ENCODE measurements around the gene TMPRSS7.

Gene TMPRSS7

DNA sequence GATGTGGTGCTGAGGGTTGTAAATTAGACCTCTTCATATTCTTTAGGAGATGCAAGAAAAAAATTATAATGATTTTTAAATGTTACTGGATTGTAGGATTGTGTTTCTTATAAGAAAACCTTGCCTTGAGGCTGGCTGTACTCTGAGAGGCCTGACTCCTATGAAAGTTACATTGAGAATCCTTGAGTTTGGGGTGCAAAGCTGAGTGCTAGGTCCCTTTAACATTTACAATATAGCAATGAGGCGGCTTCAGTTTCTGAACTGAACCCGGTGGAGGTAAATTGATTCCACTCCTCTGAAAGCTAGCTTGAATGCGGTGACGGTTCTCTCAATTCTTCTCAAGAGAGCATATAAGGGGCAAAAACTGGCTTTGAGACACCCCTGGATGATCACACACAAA is at the start of gene TMPRSS7:
Gene TMPRSS7, plus strand, starts transcription at position 301 of the 400 bp plus-strand sequence. CDS start 110 bp downstream, outside the sequence.
- no peak for DNase-seq (ENCODE audit: low read depth, low spot score)

DNA sequence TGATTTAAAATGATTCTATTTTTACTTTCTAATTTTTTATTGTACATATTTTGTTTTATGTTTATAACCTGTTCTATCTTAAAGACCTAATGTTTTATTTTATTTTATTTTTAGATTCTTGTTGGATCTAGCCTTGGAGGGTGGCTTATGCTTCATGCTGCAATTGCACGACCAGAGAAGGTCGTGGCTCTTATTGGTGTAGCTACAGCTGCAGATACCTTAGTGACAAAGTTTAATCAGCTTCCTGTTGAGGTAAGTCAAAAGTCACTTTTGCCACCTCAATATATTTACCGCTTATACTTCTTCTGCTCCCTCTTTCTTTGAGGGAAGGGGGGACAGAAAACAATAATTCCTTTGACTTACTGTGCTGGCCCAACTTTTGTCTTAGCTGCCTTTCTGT is 47.7 kb upstream of the TMPRSS7 start:
- DNase-seq (ENCODE audit: low read depth, low spot score): no peak

- DNase-seq (ENCODE audit: low read depth, low spot score): no peak
Observed at GRCh38 chr3:111989061-111989678, 45.4 kb upstream of the TMPRSS7 start.

DNA sequence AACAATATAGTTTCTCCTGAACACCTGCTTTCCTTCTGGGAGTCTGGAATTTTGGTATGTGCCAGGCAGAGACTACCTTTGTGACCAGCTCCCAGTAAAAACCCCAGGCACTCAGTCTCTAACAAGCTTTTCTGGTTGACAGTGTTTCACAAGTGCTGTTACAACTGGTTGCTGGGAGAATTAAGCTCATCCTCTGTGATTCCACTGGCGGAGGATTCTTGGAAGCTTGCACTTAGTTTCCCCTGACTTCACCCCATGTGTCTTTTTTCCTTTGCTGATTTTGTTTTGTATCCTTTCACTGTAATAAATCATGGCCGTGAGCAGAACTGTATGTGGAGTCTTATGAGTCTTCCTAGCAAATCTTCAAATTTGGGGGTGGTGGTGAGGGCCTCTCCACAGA is 41.5 kb upstream of the TMPRSS7 start:
- DNase-seq (ENCODE audit: low read depth, low spot score): no peak

GRCh38 chr3:111998636-111999483 is 35.7 kb upstream of the TMPRSS7 start, which contains the start of gene TAGLN3:
TAGLN3 (plus strand) TSS chr3:111998922; CDS start chr3:111999423, 501 bp downstream.
- no peak for DNase-seq (ENCODE audit: low read depth, low spot score)

- no peak for DNase-seq (ENCODE audit: low read depth, low spot score)
Observed at GRCh38 chr3:111999484-112000324, 34.8 kb upstream of the TMPRSS7 start.

- no peak for DNase-seq (ENCODE audit: low read depth, low spot score)
Observed at GRCh38 chr3:112000367-112000771, 34.2 kb upstream of the TMPRSS7 start.

DNA sequence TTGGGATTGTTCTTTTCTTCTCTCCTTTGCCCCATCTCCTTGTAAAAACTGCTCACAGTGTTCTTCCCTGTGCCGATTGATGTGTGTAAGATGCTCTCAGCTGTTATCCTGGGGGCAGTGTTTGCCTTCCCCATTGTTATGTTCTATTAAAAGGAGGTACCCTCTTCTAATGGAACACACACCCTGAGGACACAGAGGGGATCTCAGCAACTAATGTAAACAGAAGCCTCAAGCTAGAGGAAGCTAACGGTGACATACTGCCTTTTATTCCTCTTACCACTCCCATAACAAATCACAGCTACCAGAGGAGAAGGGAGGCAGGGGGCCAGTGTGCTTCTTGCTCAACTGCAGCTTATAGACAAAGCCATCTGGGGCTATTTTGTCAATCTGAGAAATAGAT is 33.6 kb upstream of the TMPRSS7 start:
- DNase-seq (ENCODE audit: low read depth, low spot score): no peak

GRCh38 chr3:112001526-112001925 is 33.0 kb upstream of the TMPRSS7 start:
- DNase-seq (ENCODE audit: low read depth, low spot score): no peak

DNA sequence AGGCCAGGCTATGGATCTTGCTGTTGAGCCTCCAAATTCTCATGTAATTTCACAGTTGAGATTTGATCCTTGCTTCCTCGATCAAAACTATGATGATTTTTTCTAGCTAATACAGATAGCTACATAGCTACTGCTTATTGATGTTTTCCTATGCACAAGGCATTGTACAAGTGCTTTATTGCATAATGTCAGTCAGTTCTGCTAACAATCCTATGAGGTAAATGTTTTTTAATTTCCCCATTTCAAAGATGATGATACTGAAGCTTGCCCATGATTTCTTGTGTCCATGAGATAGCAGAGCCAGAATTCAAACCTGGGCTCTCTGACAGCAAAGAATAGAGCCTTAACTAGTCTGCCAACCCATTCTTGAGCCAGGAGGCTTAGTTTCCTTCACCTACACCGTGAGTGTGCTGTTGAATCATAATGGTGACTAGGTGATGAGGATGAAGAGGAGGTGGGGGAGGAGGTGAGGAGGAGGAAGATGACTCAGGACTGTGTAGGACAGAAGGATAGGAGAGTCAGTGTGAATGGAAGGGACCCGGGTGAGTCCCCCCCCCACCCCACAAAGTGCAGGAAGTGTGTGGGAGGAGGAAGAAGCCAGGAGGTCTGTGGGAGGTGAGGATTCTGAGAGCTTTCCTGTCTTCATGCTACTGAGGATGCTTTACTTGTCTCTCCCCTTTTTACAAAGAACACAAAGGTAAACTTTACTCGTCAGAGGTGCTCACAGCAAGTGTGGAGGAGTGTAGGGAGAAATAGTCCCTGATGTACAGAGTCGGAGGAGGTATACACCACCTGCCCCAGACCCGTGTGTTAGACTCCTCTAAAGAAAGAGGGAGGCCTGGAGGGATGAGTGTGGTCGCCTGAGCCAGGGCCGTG is 32.2 kb upstream of the TMPRSS7 start:
- DNase-seq (ENCODE audit: low read depth, low spot score): peak; percentile 6

DNA sequence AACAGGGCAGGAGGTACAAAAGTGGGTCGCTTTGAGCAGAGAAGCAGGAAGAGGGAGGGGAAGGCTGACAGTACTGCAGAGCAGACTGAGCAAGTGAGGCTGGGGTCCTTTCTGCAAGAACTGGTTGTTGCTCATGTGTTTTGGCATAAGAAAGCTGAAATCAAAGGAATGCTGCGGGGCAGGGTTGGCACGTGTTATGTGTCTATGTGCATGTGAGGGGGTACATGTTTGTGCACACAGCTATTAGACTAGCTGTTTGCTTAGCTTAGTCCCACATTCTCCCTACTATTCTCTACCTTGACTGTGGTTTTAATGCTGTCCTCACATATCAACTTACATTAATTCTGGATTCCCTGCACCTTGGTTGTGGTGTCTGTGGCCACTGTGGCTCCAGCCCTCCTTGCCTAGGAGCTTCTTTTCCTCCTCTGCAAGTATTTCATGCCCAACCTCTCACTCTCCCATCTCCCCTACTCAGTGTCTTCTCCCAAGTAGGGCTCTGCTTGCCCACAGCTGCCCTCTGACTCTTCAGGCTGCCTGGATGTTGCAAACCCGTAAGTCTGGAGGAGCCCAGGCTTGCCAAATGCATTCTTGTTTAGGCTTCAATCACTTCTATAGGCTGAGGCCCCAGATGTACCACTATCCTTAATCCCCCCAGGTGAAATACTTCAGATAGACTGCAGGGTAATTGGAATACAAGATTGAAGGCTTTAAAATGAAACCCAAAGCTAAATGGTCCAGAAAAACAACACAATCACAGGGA is 31.0 kb upstream of the TMPRSS7 start:
- no peak for DNase-seq (ENCODE audit: low read depth, low spot score)

DNA sequence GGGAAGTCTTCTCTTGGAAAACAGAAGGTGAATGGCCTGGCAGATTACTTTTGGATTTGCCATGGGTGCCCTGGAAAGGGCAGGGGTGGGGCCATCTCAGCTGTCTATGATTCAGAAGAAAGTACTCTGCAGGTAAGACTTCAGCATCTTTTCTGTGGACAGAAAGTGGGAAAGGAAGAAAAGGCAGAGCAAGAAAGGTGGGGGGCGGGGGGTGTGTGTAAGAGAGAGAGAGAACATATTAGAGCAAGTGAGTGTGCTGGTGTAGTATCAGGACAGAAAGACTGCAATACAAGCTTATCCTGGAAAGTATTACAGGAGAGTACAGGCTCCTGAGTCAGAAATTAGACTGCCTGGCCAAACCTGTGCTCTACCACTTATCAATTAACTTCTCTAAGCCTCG is 30.3 kb upstream of the TMPRSS7 start:
- no peak for DNase-seq (ENCODE audit: low read depth, low spot score)

DNA sequence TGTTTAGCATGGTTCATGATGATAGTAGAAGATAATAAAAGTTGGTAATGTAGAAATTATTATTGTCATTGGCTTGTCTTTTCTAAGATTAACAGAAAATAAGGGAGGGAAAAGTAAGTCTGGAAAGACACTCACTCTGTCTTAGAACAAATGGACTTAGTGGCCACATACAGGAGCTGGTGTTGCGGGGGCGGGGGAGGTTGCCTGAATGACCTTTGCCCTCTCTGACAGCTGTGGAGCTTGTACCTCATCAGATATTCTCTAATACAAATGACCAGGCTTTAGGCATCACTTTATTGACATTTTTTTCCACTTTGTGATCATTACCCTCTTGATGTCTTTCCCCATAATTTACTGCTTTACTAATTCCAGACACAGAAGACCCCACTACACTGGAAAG is 29.9 kb upstream of the TMPRSS7 start:
- DNase-seq (ENCODE audit: low read depth, low spot score): no peak

DNA sequence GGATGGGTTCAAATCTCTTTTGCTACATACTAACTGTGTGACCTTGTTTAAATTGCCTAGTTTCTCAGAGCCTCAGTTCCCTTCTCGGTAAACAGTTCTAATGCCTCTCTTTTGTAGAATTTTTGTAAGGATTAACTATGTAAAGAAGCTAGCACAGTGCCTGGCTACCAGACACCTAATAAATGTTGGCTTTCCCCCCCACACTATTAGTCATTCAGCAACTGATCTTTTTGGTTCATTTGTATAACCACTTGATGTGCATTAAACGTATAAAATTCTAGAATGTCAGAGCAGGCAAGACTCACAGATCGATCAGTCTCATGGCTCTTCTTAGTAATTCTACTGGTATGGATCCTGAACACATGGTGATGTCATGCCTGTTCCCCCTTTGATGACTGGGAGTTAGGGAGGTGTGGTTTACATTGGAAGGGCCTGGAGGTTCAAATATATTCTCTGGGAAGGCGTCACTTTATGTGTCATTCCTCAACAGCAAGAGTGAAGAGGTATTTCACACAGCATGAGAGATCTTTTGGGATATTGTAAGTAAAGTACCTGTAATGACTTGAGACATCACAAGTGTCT is 29.4 kb upstream of the TMPRSS7 start:
- DNase-seq (ENCODE audit: low read depth, low spot score): no peak

DNA sequence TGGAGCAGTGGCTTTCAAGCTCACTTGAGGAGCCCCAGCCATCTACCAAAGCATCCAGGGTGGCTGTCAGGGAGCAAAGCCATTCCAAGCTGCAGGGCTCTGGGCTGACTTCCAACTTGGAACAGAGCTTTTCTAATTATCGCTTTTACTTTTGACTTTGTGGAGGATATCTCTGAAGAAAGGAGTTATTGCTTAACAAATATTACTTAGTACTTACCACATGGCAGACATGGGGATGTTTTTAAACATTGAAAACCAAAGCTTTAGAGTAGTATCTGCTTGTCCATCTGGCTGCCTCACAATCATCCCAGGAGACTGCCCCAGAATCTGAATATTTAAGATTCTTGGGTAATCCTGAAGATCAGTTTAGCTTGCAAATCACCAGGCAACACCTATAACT is 26.9 kb upstream of the TMPRSS7 start:
- no peak for DNase-seq (ENCODE audit: low read depth, low spot score)

DNA sequence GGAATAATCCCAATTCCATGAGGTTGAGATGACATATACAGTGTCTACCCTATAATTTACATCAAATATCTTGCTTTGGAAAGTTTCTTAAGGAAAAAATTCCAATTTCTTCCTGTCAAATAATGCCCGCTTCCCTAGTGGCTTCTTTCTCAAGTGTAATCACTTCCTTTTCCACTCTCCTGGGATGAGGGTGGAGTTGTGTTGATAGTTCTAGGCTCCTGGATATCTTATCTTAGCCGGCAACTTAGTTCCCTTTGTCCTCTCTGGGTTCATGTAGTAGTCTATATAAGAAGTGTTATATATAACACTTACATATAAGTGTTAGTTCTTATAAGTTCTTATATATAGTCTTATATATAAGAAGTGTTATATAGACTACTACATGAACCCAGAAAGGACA is 24.9 kb upstream of the TMPRSS7 start:
- DNase-seq (ENCODE audit: low read depth, low spot score): no peak

DNA sequence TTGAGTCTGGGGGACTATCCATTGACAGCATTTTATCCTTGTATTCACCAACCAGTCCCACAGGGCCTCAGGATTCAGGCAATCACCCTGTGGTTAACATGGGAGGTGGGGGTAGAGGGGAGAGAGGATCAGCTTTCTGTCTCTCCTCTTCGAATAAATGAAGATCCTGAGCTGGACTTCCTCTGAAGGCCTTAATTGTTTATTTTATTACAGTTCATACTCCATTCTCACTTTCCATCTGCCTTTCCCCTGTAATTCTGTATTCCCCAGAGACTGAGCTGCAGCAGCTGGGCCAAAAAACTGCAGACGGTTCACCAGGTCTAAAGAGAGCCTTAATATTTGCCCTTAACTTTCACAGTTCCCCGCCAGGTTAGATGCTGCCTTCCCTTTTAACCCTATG is 23.9 kb upstream of the TMPRSS7 start:
- DNase-seq (ENCODE audit: low read depth, low spot score): no peak

GRCh38 chr3:112011376-112011940 is 23.1 kb upstream of the TMPRSS7 start:
- DNase-seq (ENCODE audit: low read depth, low spot score): no peak

DNA sequence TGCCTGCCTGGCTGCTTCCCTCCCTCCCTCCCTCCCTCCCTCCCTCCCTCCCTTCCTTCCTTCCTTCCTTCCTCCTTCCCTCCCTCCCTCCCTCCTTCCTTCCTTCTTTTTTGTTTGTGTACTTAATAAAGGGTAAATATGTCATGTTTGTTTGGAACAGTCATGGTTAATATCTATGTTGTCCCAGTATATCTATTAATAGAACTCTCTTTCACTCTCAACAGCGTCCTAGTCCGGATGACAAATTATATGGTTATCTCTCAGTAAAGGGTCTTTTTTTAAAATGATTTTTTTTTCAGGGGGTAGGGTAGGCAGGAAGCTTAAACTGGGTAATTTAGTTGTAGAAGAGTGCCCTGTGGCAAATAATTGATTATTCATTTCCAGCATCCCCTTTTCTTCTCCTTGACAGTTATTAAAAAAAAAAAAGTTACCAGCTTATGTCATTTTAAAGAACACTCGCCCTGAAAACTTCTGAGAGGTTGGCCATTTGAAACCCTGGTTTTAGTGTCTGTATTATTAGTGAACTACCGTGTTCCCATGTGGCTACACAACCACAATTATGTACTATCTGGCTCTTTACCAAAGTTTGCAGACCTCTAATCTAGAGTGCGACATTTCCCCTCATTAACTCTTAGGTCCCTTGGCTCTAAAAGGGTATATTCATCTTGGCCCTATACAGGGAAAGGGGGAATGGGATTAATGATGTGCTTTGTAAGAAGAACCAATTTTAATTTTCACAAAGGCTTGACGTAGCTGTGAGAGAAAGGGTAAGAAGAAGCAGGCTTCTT is 22.1 kb upstream of the TMPRSS7 start:
- no peak for DNase-seq (ENCODE audit: low read depth, low spot score)
